ENCODE measurements around the gene CHERP. TPM values are rescaled to one million over a fixed set of nuclear protein-coding genes. Genes with fewer than 3 reads are reported as not detected.

Gene CHERP
- total RNA-seq, 2 experiments from 2014 or later, result 15.6 to 87.2 TPM

DNA sequence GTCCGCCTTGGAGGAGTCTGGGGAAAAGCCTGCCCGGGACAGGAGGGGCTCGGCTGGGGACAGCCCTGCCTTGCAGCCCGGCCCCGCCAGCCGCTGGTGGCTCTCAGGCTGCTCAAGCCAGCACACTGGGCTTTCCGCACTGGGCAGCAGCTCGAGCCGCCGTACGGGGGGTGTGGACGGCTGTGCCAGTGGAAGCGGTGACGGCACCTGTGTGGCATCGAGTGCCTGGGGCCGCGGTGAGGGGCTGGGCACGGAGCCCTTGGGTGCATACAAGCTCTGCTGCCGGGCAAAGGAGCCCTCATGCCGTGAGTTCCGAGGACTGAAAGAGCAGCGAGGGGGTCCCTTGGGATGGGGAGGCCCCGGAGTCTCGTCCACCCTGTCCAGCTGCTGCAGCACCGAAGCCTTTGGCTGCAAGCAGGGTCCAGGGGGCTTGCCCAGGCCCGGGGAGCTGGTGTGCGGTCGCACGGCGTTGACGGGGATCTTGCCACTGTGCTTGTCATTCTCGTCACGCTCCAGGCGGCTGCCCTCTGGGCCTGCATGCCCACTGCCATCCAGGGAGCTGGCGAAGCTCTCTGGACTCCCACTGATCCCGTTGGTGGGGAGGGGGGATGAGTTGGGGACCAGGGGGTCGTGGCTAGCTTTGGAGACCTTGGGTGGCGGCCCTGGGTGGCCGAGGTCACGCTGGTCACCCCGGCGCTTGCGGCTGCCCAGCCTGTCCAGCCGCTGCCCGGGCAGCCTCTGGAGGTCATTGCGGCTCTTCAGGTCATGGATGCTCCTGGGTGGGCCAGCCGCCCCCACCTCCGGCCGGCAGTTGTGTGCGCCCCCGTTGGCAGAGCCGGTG lies 34.7 kb upstream of the CHERP start:
- H4K20me1 ChIP-seq (ENCODE audit: insufficient read depth, low read length), result peaks cover 11% of the 10 kb centered on the region
- H2AFZ ChIP-seq (ENCODE audit: low read length), result no peak overlapping the region
- H3K9me2 ChIP-seq (ENCODE audit: insufficient read depth, low read length), result no peaks in the 10 kb centered on the region
- H3K4me1 ChIP-seq (ENCODE audit: insufficient read depth, low read length, poor library complexity, severe bottlenecking), result peaks cover 24% of the 10 kb centered on the region
- ChIA-PET POLR2A (interaction anchor here (0.7 kb wide), 1 partner anchor 444 kb away, joined by 3 read pairs; no protein-coding TSS in a partner anchor), CTCF (ENCODE audit: unreplicated experiment) (no interaction called here)
- H3K9me3 ChIP-seq (ENCODE audit: low read length), result no peaks in the 10 kb centered on the region
- no peak overlapping the region for H3K27ac ChIP-seq (ENCODE audit: low read depth, low read length, poor library complexity, severe bottlenecking)
- DNase-seq (ENCODE audit: low spot score), result no peak
- BruUV-seq (replicated peaks), result no TSS peak
- H3K79me2 ChIP-seq (ENCODE audit: insufficient read depth, low read depth, low read length), result peaks cover 65% of the 10 kb centered on the region
- no peak overlapping the region for H3K4me2 ChIP-seq (ENCODE audit: low read length)
- intact Hi-C loops (cut with micrococcal nuclease; ENCODE audit: unreplicated experiment), result no loop called here
- peaks cover 74% of the 10 kb centered on the region for H3K36me3 ChIP-seq (ENCODE audit: insufficient read depth, low read length)
- TF ChIP-seq EZH2phosphoT487 (IDR thresholded peaks at IDR 0.05; ENCODE audit: borderline replicate concordance, low read depth, low read length), result no peak
- TF ChIP-seq, protein P1, sequence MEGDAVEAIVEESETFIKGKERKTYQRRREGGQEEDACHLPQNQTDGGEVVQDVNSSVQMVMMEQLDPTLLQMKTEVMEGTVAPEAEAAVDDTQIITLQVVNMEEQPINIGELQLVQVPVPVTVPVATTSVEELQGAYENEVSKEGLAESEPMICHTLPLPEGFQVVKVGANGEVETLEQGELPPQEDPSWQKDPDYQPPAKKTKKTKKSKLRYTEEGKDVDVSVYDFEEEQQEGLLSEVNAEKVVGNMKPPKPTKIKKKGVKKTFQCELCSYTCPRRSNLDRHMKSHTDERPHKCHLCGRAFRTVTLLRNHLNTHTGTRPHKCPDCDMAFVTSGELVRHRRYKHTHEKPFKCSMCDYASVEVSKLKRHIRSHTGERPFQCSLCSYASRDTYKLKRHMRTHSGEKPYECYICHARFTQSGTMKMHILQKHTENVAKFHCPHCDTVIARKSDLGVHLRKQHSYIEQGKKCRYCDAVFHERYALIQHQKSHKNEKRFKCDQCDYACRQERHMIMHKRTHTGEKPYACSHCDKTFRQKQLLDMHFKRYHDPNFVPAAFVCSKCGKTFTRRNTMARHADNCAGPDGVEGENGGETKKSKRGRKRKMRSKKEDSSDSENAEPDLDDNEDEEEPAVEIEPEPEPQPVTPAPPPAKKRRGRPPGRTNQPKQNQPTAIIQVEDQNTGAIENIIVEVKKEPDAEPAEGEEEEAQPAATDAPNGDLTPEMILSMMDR (conservative IDR thresholded peaks at IDR 0.05; ENCODE audit: low read length), result no peak
- no peak overlapping the region for H3K4me3 ChIP-seq (ENCODE audit: low read depth, low read length, poor library complexity, severe bottlenecking)

DNA sequence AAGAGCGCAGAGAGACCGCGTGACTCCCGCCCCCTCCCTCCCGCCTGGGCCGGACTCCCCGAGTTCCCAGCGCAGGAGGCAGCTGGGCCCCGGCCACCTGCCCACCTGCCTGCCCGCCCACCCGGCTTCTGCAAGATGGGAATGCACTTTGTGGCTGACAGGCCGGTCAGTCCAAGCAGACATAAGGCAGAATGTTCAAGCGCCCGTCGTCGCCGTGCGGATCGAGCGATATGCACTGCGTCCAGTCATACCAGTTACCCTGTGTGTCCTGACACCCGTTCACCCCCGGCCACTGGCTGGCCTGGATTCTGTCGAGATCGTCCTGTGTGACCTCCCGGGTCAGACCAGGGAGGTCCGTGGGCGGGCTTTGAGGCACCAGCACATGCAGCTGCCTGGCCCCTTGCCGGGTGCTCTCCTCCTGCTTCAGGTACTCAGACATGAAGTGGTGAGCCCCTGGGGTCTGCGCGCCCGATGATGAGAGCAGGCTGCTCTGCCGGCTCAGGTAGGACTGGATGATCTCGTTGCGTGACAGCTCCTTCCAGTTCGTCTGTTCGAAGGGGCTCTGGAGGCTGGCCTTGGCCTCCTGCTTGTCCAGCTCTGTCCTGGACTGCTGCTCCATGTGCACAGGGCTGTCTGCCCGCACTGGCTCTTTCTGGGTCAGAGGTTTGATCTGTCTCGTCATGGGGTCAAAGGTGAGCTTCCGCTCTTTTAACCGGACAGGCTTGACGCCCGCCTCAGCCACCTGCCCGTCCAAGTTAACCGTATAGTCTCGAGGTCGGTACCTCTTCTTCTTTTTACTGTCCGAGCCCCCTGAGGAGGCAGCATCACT lies 33.8 kb upstream of the CHERP start:
- no peak overlapping the region for H3K4me2 ChIP-seq (ENCODE audit: low read length)
- BruUV-seq (replicated peaks), result no TSS peak
- no peak overlapping the region for H3K27ac ChIP-seq (ENCODE audit: low read depth, low read length, poor library complexity, severe bottlenecking)
- TF ChIP-seq EZH2phosphoT487 (IDR thresholded peaks at IDR 0.05; ENCODE audit: borderline replicate concordance, low read depth, low read length), result no peak
- no peak overlapping the region for H3K4me3 ChIP-seq (ENCODE audit: low read depth, low read length, poor library complexity, severe bottlenecking)
- no peak for DNase-seq (ENCODE audit: low spot score)
- intact Hi-C loops (cut with micrococcal nuclease; ENCODE audit: unreplicated experiment), result no loop called here
- H3K79me2 ChIP-seq (ENCODE audit: insufficient read depth, low read depth, low read length), result peaks cover 65% of the 10 kb centered on the region
- H3K4me1 ChIP-seq (ENCODE audit: insufficient read depth, low read length, poor library complexity, severe bottlenecking), result peaks cover 22% of the 10 kb centered on the region
- POLR2A ChIA-PET, result no interaction called here
- H4K20me1 ChIP-seq (ENCODE audit: insufficient read depth, low read length), result peaks cover 11% of the 10 kb centered on the region
- no peak overlapping the region for H2AFZ ChIP-seq (ENCODE audit: low read length)
- no peaks in the 10 kb centered on the region for H3K9me3 ChIP-seq (ENCODE audit: low read length)
- CTCF ChIA-PET (ENCODE audit: unreplicated experiment), result no interaction called here
- peaks cover 65% of the 10 kb centered on the region for H3K36me3 ChIP-seq (ENCODE audit: insufficient read depth, low read length)
- H3K9me2 ChIP-seq (ENCODE audit: insufficient read depth, low read length), result no peaks in the 10 kb centered on the region

DNA sequence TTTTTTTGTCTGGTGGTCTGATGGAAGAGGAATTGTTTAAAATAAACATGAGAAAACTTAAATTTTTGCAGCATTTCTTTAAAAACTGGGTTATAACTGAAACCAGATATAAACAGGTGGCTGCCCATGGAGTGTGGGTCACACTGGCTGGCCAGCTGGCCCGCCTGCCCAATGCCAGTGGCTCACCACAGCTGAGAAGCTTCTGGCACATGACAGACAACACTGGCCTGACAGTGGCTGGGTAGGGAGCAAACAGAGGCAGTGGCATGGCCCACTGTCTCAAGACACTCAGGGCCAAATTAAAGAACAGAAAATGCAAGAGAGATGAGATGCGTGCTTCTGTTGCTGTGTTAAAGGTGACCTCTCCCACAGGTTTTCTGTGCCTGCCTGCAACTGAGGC lies 33.0 kb upstream of the CHERP start:
- Histone ChIP-seq H3K4me3 (ENCODE audit: low read depth, low read length, poor library complexity, severe bottlenecking) (no peak overlapping the region), H3K9me2 (ENCODE audit: insufficient read depth, low read length) (no peaks in the 10 kb centered on the region), H3K9me3 (ENCODE audit: low read length) (no peaks in the 10 kb centered on the region), H4K20me1 (ENCODE audit: insufficient read depth, low read length) (peaks cover 11% of the 10 kb centered on the region), H3K27ac (ENCODE audit: low read depth, low read length, poor library complexity, severe bottlenecking) (no peak overlapping the region), H3K79me2 (ENCODE audit: insufficient read depth, low read depth, low read length) (peaks cover 62% of the 10 kb centered on the region), H3K4me1 (ENCODE audit: insufficient read depth, low read length, poor library complexity, severe bottlenecking) (peaks cover 26% of the 10 kb centered on the region), H3K4me2 (ENCODE audit: low read length) (no peak overlapping the region), H3K36me3 (ENCODE audit: insufficient read depth, low read length) (peaks cover 64% of the 10 kb centered on the region), H2AFZ (ENCODE audit: low read length) (no peak overlapping the region)
- CTCF ChIA-PET (ENCODE audit: unreplicated experiment), result interaction anchor here (0.6 kb wide), 1 partner anchor 11 kb away, joined by 4 read pairs; no protein-coding TSS in a partner anchor
- intact Hi-C loops (cut with micrococcal nuclease; ENCODE audit: unreplicated experiment), result no loop called here
- TSS peak; percentile 49 for BruUV-seq (replicated peaks)
- TF ChIP-seq EZH2phosphoT487 (IDR thresholded peaks at IDR 0.05; ENCODE audit: borderline replicate concordance, low read depth, low read length), result no peak
- TF ChIP-seq, protein P1 (conservative IDR thresholded peaks at IDR 0.05; ENCODE audit: low read length), result no peak
- POLR2A ChIA-PET, result no interaction called here
- DNase-seq (ENCODE audit: low spot score), result no peak
